ENCODE data around the gene PLEKHG4. TPM values are rescaled to one million over a fixed set of nuclear protein-coding genes. Genes with fewer than 3 reads are reported as not detected.

Gene PLEKHG4
- total and polyA plus RNA-seq, 9 of the 15 experiments (the other 6 are each of a cell fraction or from before 2014, with no cell fraction given), result 3.7 to 36.8 (median 17.9) TPM

GRCh38 chr16:67246081-67246755 is 33.1 kb upstream of the PLEKHG4 start (continued):
- TF ChIP-seq CBFA2T2 (conservative IDR thresholded peaks at IDR 0.05) (peak; percentile 2; the same call in 1 of the 2 replicates), MECOM (CRISPR knock-in tag; IDR thresholded peaks at IDR 0.05) (no peak), ZNF57 (CRISPR knock-in tag; IDR thresholded peaks at IDR 0.05) (no peak), CREM (IDR thresholded peaks at IDR 0.05; ENCODE audit: low read depth) (0 out of 2 replicates have a peak, but pooled peaks have one; percentile 19), PRDM10 (IDR thresholded peaks at IDR 0.05; ENCODE audit: partially characterized antibody) (peak; percentile 9), BHLHE40 (IDR thresholded peaks at IDR 0.05; ENCODE audit: low read length) (peak; percentile 80), USF1 (CRISPR knock-in tag; IDR thresholded peaks at IDR 0.05) (peak; percentile 94), NFIC (IDR thresholded peaks at IDR 0.05) (peak; percentile 31; the same call in 1 of the 2 replicates), ZBTB7A (IDR thresholded peaks at IDR 0.05; ENCODE audit: borderline replicate concordance, control insufficient read depth, low read depth, low read length) (peak; percentile 97), ZNF232 (CRISPR knock-in tag; IDR thresholded peaks at IDR 0.05) (no peak), TCF3 (CRISPR knock-in tag; IDR thresholded peaks at IDR 0.05) (peak; percentile 33; the same call in 1 of the 2 replicates), NRF1 (conservative IDR thresholded peaks at IDR 0.05 in 1 of 2, IDR thresholded peaks at IDR 0.05 in 1 of 2) (peak in 1 of 2 experiments; percentile 47; a peak in 2 of 4 replicates), FOSL1 (tag; conservative IDR thresholded peaks at IDR 0.05) (peak; percentile 75), ZHX1 (conservative IDR thresholded peaks at IDR 0.05; ENCODE audit: low read length) (0 out of 2 replicates have a peak, but pooled peaks have one; percentile 43), NR1H2 (CRISPR knock-in tag; IDR thresholded peaks at IDR 0.05) (no peak), BCL6 (CRISPR knock-in tag; IDR thresholded peaks at IDR 0.05) (no peak), CREB3L1 (IDR thresholded peaks at IDR 0.05; ENCODE audit: borderline replicate concordance, low read depth) (peak; percentile 33; the same call in 1 of the 2 replicates), ZNF263 (CRISPR knock-in tag; IDR thresholded peaks at IDR 0.05; ENCODE audit: borderline replicate concordance) (0 out of 2 replicates have a peak, but pooled peaks have one; percentile 52), DMBX1 (CRISPR knock-in tag; IDR thresholded peaks at IDR 0.05; ENCODE audit: borderline replicate concordance) (no peak), ZNF212 (CRISPR knock-in tag; IDR thresholded peaks at IDR 0.05) (no peak)
